Omental fat pad (tissue), 4 donors: ENCODE data around the gene ZRANB3. TPM values are rescaled to one million over a fixed set of nuclear protein-coding genes. Genes with fewer than 3 reads are reported as not detected.
"Not testable (repeated sequence)": the region's sequence is repeated elsewhere in the genome, so short reads cannot be mapped to it uniquely, and the experiment has no call there.

Source experiments
- ATAC-seq: fragments of 150-250 bp; one replicate; pipeline ENCODE4 v1.9.1; 2016; ENCODE audit warnings: mild to moderate bottlenecking, moderate library complexity; ENCODE audit not compliant: low FRiP score
- DNase-seq: peaks from one replicate; pipeline ENCODE4 v3.0.0-alpha.2; 2019; ENCODE audit warnings: low spot score
- small RNA-seq: library from RNA; depleted of rRNA; stranded (forward); fragments of <200 nt; gene quantifications from one replicate; pipeline ENCODE3, GENCODE V24; 2016
- total RNA-seq, 4 donors: library from RNA; depleted of rRNA; stranded (reverse); fragments of >200 nt; gene quantifications; one replicate each; pipeline ENCODE4 v1.1.0, GENCODE V29; 2016
- TF ChIP-seq, protein P1 (sequence below), 3 donors: fragments of 450-650 bp; IDR thresholded peaks; one replicate each; pipeline ENCODE4 v1.5.1; 2016 to 2017; ENCODE audit warnings: antibody characterized with exemption in 3 of 3, mild to moderate bottlenecking in 3 of 3, moderate library complexity in 2 of 3

ZRANB3 gene
- total RNA-seq, 4 donors from 2014 or later, result 3.3 to 4.0 (median 3.9) TPM

DNA sequence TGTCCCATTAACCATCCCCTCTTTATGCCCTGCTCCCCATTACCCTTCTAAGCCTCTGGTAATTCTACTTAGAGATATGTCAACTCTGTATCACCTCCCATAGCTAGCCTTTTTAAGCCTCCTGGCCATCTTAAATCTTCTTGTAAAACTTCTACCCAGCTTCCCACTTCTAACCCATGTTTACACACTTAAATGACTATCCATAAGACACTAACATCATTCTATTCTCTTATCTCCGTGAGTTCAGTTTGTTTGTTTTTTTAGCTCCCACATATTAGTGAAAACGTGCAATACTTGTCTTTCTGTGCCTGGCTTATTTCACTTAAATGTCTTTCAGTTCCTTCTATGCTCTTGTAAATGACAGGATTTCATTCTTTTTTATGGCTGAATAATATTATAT, 436.5 kb downstream of the ZRANB3 start:
- TF ChIP-seq, protein P1, sequence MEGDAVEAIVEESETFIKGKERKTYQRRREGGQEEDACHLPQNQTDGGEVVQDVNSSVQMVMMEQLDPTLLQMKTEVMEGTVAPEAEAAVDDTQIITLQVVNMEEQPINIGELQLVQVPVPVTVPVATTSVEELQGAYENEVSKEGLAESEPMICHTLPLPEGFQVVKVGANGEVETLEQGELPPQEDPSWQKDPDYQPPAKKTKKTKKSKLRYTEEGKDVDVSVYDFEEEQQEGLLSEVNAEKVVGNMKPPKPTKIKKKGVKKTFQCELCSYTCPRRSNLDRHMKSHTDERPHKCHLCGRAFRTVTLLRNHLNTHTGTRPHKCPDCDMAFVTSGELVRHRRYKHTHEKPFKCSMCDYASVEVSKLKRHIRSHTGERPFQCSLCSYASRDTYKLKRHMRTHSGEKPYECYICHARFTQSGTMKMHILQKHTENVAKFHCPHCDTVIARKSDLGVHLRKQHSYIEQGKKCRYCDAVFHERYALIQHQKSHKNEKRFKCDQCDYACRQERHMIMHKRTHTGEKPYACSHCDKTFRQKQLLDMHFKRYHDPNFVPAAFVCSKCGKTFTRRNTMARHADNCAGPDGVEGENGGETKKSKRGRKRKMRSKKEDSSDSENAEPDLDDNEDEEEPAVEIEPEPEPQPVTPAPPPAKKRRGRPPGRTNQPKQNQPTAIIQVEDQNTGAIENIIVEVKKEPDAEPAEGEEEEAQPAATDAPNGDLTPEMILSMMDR (IDR thresholded peaks at IDR 0.05), result no peak

DNA sequence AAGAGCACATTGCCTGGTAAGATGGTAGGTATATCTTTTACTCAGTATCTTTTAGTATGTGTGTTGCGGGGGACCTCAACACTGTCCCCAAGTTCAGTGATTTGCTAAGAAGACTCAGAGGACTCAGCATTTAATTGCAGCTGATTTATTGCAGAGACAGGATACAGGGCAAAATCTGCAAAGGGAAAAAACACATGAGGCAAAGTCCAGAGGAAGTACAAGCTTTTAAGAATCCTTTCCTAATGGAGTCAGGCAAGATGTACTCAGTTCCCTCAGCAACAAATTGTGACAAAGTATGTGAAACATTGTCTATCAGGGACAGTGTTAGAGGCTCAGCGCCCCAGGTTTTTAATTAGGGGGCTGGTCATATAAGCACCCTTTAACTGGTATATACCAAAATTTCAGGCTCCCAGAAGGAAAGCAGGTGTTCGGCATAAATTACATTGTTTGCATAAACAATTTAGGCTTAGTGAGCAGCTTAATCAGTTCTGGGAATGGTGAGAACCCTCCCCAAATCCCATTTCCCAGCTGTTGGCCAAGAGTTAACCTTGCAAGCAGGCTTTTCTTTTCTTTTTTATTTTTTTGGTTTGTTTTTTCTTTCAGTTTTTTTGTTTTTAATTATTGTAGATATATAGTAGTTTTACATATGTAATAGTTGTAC, 437.2 kb downstream of the ZRANB3 start:
- TF ChIP-seq, protein P1 (IDR thresholded peaks at IDR 0.05), result no peak
- no peak for ATAC-seq
- no peak for DNase-seq

More for the DNA sequence above, 436.5 kb downstream of the ZRANB3 start:
- DNase-seq (no peak), ATAC-seq (no peak)

DNA sequence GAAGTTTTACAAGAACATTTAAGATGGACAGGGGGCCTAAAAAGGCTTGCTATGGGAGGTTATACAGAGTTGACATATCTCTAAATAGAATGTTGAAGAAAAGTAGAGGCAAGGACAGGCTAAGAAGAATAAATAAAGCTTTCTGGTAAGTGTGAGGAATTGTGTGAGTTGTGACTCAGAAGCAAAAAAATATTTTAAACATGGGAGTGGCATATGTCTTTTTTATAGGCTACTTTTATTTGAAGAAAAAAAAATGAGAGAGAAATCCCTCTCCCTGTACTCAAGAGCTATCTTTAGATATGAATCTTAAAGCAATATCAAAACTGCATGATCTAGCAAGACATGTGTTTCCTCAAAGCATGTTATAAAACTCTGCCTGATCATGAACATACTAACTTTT, 437.8 kb downstream of the ZRANB3 start:
- DNase-seq (no peak), ATAC-seq (no peak)
- TF ChIP-seq, protein P1 (IDR thresholded peaks at IDR 0.05), result no peak

DNA sequence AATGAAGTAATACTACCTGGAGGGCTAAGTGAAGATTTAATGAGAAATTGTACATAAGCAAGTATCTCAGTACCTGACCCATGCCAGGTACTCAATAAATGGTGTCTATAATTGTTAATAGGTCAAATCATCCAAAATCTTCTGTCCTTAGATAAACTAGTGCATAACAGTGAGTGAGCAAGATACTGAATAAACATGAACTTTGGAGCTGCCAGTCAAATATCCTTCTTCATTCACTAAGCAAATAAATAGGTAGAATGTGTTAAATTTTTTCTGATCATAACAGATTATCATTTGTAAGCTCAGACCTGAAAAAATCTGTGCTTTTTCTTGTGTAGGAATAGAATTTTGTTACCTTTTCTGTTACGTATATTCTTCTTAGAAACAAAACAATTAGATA, 439.3 kb downstream of the ZRANB3 start:
- DNase-seq (no peak), ATAC-seq (no peak)
- TF ChIP-seq, protein P1 (IDR thresholded peaks at IDR 0.05), result no peak

DNA sequence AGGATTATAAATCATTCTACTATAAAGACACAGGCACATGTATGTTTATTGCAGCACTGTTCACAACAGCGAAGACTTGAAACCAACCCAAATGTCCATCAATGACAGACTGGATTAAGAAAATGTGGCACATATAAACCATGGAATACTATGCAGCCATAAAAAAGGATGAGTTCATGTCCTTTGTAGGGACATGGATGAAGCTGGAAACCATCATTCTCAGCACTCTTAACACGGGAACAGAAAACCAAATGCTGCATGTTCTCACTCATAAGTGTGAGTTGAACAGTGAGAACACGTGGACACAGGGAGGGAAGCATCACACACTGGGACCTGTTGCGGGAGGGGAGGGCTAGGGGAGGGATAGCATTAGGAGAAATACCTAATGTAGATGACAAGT, 441.4 kb downstream of the ZRANB3 start:
- DNase-seq, ATAC-seq: not testable (repeated sequence)

Small RNA genes lying within 50 kb of the gene (small RNA-seq; reads per million reads assigned to genes)
- not detected for gene SNORA40B

Other genes with a start within 250 kb of the ZRANB3 start
- 10 to 100 TPM; 11.1 to 17.5 (median 15.7) TPM for gene R3HDM1, start 266 bp upstream of the ZRANB3 start, total RNA-seq
- 10 to 100 TPM; 60.1 to 86.7 (median 75.1) TPM for gene UBXN4, start 210.6 kb upstream of the ZRANB3 start, total RNA-seq